Iris pigment epithelial cell (primary cell): Measurements from ENCODE around the gene ENKD1.
A peak's percentile ranks its signal among the peaks of the same experiment; 100 is the strongest.
"Not testable (repeated sequence)": the region's sequence is repeated elsewhere in the genome, so short reads cannot be mapped to it uniquely, and the experiment has no call there.

Source experiments
- DNase-seq: peaks from one replicate; pipeline ENCODE4 v3.0.0-alpha.2; 2011; ENCODE audit warnings: low read depth

ENKD1 gene

GRCh38 chr16:67666559-67667452 lies at the start of gene ENKD1, which contains the start of gene C16orf86:
ENKD1 (minus strand) TSS chr16:67666750; CDS start chr16:67666442, 308 bp downstream.
C16orf86 (plus strand) TSS chr16:67666814; CDS start chr16:67666971, 157 bp downstream.
- DNase-seq, result peak; percentile 52

GRCh38 chr16:67716097-67716496 lies 49.5 kb upstream of the ENKD1 start:
- DNase-seq, result no peak

- DNase-seq, result no peak
Measured at GRCh38 chr16:67714522-67714921, 48.0 kb upstream of the ENKD1 start.

DNA sequence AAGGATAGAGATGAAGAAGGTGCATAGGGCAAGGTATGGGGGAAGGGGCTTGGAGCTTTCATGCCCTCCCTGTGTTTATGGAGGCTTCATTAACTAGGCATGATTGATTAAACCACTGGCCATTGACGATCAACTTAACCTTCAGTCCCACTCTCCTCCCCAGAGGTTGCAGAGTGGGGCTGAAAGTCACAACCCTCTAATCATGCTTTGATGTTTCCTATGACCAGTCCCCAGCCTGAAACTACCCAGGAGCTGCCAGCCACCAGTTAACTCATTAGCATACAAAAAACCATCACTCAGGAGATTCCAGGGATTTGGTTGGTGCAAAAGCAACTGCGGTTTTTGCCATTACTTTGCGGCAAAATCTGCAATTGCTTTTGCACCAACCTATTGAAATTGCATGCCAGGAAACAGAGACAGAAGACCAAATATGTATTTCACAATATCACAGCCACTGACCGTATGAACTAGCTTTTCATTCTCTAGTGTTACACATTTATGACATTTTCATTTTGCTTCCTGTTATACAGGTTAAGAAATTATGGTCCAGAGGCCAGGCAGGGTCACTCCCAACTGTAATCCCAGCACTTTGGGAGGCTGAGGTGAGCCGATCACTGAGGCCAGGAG lies 47.2 kb upstream of the ENKD1 start:
- DNase-seq, result no peak

- no peak for DNase-seq
Measured at GRCh38 chr16:67710607-67711006, 44.1 kb upstream of the ENKD1 start.

DNA sequence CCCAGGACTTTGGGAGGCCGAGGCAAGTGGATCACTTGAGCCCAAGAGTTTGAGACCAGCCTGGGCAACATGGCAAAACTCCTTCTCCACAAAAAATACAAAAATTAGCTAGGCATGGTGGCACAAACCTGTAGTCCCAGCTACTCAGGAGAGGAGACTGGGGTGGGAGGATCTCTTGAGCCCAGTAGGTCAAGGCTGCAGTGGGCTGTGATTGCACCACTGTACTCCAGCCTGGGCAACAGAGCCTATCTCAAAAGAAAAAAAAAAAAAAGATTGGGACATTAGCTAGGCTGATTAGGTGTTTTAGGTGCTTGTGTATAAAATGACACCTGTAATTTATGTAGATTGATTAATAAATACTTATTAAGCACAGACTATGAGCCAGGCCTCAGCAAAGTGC lies 42.5 kb upstream of the ENKD1 start:
- no peak for DNase-seq

DNA sequence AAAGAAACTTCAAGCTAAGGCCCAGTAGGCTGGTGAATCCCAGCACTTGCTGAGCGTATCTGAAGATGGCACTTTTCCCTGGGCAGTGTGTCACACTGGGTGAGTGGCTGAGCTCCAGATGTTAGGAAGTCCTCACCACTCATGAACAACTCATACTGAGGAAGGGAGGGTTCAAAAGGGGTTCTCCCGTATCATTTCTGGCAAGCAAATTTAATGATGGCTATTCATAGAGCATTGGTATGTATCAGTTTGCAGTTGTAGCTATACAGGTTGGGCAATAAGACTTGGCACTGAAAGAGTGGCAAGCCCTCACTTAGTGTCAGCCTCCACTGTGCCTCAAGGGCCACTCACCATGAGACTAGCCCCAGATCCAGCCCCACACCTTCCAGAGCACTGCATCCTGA lies 41.8 kb upstream of the ENKD1 start:
- DNase-seq, result no peak

DNA sequence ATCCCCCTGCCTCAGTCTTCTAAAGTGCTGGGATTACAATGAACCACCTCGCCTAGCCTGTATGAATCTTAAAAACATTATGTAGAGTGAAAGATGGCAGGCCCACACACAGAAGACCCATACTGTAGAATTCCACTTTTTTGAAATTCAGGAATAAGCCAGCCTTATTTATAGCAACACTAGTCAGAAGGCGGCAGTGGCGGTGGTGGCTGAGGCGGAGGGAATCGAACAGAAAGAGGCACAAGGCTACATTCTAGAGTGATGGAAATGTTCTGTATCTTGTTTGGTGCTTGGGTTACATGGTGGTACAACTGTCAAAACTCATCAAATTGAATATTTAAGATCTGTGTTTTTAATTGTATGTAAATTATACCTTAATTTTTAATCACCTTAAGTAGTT lies 41.2 kb upstream of the ENKD1 start:
- no peak for DNase-seq

DNA sequence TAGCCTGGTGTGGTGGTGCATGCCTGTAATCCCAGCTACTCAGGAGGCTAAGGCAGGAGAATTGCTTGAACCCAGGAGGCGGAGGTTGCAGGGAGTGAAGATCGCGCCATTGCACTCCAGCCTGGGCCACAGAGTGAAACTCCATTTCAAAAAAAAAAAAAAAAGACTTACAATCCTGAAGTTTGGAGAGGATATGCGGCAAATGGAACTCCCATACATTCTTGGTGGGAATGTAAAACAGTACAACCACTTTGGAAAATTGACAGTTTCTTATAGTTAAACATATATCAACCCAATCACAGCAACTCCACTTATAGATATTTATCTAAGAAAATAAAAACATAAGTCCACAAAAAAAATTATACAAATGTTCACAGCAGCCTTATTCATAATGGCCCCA lies 40.7 kb upstream of the ENKD1 start:
- no peak for DNase-seq

DNA sequence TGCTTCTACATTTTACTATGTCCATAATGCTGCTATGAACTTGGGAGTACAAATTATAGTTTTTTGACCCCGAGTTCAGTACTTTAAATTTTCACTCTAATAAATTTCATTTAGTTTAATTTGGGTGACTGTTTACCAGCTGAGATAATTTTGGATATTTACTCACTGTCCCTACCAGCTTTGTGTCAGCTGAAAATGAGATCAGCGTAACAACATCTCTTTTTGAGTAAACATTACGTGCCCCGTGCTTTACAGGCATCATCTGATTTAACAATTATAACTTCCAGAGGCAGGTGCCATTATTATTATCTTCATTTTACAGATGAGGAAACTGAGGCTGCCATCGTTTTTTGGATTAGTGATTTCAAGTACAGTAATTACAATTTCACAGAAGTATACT lies 37.6 kb upstream of the ENKD1 start:
- no peak for DNase-seq

- DNase-seq, result no peak
Measured at GRCh38 chr16:67703626-67704025, 37.1 kb upstream of the ENKD1 start.

DNA sequence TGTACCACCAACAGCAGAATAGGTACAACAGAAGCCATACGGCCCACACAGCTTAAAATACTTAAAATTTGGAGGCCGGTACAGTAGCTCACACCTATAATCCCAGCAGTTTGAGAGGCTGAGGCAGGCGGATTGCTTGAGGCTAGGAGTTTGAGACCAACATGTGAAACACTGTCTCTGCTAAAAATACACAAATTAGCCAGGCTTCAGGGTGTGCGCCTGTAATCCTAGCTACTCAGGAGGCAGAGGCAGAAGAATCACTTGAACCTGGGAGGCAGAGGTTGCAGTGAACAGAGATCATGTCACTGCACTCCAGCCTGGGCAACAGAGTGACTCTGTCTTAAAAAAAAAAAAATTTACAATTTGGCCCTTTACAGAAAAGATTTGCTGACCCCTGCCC lies 35.6 kb upstream of the ENKD1 start:
- DNase-seq, result no peak

GRCh38 chr16:67701420-67701819 lies 34.9 kb upstream of the ENKD1 start:
- no peak for DNase-seq

DNA sequence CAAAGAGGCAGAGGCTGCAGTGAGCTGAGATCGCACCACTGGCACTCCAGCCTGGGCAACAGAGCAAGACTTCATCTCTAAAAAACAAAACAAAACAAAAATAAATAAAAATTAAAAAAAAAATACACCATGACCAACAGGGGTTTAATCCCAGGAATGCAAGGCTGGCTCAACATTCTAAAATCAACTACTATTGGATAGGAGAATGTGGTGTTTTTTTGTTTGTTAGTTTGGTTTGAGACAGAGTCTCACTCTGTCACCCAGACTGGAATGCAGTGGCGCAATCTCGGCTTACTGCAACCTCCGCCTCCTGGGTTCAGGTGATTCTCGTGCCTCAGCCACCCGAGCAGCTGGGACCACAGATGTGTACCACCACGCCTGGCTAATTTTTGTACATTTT lies 32.7 kb upstream of the ENKD1 start:
- DNase-seq, result no peak

- no peak for DNase-seq
Measured at GRCh38 chr16:67697422-67698185, 31.1 kb upstream of the ENKD1 start.

DNA sequence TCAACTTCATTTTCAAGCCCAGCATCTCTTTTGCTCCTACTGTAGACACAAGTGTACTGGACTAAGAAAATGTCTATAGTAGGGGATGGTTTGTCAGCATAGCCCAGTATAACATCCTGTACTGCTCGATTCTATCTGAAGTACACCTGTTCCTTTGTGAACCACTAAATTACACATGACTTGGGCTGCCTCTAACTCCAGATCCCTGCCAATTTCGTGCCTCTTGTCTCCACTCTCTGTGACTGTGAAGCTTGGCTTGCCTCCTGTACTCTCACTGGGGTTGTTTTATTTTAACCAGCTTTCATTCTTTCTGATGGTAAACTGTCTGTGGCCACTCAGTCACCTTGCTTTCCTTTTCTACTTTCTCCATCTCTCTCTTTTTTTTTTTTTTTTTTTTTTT lies 28.1 kb upstream of the ENKD1 start:
- DNase-seq, result no peak

- not testable (repeated sequence) for DNase-seq
Measured at GRCh38 chr16:67693517-67694285, 27.2 kb upstream of the ENKD1 start.

GRCh38 chr16:67685388-67686112 lies 19.0 kb upstream of the ENKD1 start:
- DNase-seq, result no peak

GRCh38 chr16:67683767-67684166 lies 17.2 kb upstream of the ENKD1 start:
- no peak for DNase-seq

DNA sequence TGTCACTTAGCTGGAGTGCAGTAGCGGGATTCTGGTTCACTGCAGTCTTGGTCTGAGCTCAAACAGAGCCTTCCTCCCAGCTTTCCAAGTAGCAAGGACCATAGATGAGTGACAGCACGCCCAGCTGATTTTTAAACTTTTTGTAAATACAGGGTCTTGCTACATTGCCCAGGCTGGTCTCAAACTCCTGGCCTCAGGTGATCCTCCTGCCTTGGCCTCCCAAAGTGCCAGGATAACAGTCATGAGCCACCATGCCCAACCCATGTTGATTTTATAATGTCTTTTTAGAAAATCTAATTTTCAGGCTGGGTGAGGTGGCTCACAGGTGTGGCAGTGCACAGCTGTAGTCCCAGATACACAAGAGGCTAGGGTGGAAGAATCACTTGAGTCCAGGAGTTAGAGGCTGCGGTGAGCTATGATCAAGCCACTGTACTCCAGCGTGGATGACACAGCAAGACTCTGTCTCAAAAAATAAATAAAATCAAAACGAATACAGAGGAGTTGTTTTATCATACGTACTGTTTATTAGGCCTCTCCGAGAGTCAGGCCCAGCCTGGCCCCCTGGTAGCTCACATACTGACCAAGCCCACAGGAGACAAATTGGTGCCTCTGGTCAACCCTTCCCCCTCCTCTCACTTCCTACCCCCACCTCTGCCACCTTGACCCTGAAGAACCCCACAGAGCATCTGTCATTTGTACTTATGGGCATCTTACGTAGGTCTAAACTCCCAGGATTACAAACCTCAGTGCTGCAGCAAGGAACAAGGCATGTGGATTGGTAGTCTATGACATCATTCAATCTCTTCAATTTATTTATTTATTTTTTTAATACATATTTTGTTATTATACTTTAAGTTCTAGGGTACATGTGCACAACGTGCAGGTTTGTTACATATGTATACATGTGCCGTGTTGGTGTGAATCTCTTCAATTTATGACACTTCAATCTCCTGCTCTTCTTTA lies 13.7 kb upstream of the ENKD1 start:
- DNase-seq, result no peak
